Left lung (tissue), 10 donors: ENCODE results near the gene FAM171A2. TPM values are rescaled to one million over a fixed set of nuclear protein-coding genes. Genes with fewer than 3 reads are reported as not detected.

Source experiments
- ATAC-seq: fragments of 200-7000 bp; cut with Tn5 transposase; one replicate; pipeline ENCODE4 v1.9.1; 2020; ENCODE audit warnings: moderate library complexity
- DNase-seq, 4 donors: peaks; one replicate each; pipeline ENCODE4 v3.0.0-alpha.2; 2013 to 2020
- H3K27ac ChIP-seq, 2 donors: fragments of 200-600 bp; sonication (generic) in 1 of 2; one replicate each; pipeline versions ENCODE4 v1.5.0 to v1.8.0; 2020 to 2021
- H3K27me3 ChIP-seq, 2 donors: fragments of 200-600 bp; sonication (generic) in 1 of 2; one replicate each; pipeline versions ENCODE4 v1.5.0 to v1.8.0; 2020 to 2021
- H3K36me3 ChIP-seq, 2 donors: fragments of 200-600 bp; sonication (generic) in 1 of 2; one replicate each; pipeline versions ENCODE4 v1.5.0 to v1.8.0; 2020 to 2021
- H3K4me1 ChIP-seq, 2 donors: fragments of 200-600 bp; one replicate each; pipeline ENCODE4 v1.8.0; 2021
- H3K4me3 ChIP-seq, 2 donors: fragments of 200-600 bp; sonication (generic) in 1 of 2; one replicate each; pipeline versions ENCODE4 v1.5.0 to v1.8.0; 2020 to 2021; ENCODE audit warnings: mild to moderate bottlenecking in 1 of 2
- H3K9me3 ChIP-seq, 2 donors: fragments of 200-600 bp; sonication (generic) in 1 of 2; one replicate each; pipeline versions ENCODE4 v1.5.0 to v1.8.0; 2020 to 2021
- intact Hi-C, 2 donors: fragments of 100-400 bp; cut with DNase I; formaldehyde crosslinking; loops; one replicate each; pipeline versions ENCODE4 v1.11.2 to v1.14.2; 2022
- polyA plus RNA-seq, 6 donors: library from polyadenylated mRNA; unstranded; fragments of 120-200 nt; gene quantifications; one replicate each; pipeline ENCODE4 v1.2.1, GENCODE V29; 2013; ENCODE audit not compliant: insufficient read length in 6 of 6
- total RNA-seq, 2 donors: library from RNA; stranded (reverse); fragmentation: NEBNext Ultra II Directional; extraction: Animal tissue kit (Norgen Biotek cat#: 25700); gene quantifications; one replicate each; pipeline ENCODE4 v1.2.1, GENCODE V29; 2021
- TF ChIP-seq, protein P1 (sequence below), 2 donors: fragments of 200-600 bp; sonication (generic) in 1 of 2; IDR thresholded peaks; one replicate each; pipeline versions ENCODE4 v1.5.0 to v1.8.0; 2021; ENCODE audit warnings: antibody characterized with exemption in 2 of 2
- donor health status: DM: no; HTN: yes; CAD: no.
- donor health status: DM: no; HTN: no; CAD: no.

The FAM171A2 gene
- total and polyA plus RNA-seq, 8 donors, result 1.4 to 34.0 (median 29.4) TPM

DNA sequence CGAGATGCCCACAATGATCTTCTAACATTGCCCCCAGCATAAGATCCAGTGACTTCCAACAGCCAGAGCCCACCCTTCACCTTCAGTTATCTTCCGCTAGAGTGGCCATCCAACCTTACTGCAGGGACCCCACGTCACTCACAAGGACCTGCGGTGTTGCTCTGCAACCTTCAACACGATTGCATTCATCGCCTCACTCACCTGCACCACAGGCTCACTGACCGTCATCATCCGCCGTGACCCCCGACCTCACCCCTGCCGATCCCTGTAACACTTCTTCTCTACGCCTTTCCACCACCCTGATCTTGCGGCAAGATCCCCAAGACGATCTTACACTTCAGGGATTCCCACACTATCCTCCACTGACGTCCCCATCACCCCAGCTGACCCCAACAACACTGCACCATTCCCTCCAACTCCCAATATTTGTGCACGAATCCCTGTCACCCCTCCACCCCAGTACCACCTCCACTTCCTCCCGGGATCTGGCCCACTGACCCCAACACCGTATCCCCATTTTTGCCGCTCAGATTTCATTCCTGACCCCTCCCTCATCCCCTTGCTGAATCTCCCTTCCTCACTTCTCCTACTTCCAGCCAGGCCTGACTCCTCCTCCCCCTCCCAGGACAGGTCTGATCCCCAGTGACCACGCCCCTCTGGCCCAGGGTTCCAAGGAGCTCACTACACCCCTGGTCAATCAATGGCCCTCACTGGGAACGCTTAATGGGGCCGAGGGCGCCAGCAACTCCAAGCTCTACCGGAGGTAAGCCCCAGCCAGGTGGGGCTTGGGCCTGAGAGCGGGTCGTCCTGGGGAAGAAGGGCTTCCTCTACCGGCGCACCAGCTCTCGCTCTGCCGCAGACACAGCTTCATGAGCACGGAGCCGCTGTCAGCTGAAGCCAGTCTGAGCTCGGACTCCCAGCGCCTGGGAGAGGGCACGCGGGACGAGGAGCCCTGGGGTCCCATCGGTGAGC, 47.6 kb downstream of the FAM171A2 start:
- ATAC-seq (no peak), DNase-seq (no peak)
- Histone ChIP-seq H3K4me3 (no peak overlapping the region), H3K36me3 (peaks cover 0 to 28% of the 10 kb centered on the region in 2 donors), H3K27me3 (peaks cover 33 to 64% of the 10 kb centered on the region in 2 donors), H3K4me1 (peaks cover 3 to 17% of the 10 kb centered on the region in 2 donors), H3K9me3 (no peaks in the 10 kb centered on the region), H3K27ac (no peak overlapping the region)
- TF ChIP-seq, protein P1, sequence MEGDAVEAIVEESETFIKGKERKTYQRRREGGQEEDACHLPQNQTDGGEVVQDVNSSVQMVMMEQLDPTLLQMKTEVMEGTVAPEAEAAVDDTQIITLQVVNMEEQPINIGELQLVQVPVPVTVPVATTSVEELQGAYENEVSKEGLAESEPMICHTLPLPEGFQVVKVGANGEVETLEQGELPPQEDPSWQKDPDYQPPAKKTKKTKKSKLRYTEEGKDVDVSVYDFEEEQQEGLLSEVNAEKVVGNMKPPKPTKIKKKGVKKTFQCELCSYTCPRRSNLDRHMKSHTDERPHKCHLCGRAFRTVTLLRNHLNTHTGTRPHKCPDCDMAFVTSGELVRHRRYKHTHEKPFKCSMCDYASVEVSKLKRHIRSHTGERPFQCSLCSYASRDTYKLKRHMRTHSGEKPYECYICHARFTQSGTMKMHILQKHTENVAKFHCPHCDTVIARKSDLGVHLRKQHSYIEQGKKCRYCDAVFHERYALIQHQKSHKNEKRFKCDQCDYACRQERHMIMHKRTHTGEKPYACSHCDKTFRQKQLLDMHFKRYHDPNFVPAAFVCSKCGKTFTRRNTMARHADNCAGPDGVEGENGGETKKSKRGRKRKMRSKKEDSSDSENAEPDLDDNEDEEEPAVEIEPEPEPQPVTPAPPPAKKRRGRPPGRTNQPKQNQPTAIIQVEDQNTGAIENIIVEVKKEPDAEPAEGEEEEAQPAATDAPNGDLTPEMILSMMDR (IDR thresholded peaks at IDR 0.05), result no peak
- intact Hi-C loops, result no loop called here

DNA sequence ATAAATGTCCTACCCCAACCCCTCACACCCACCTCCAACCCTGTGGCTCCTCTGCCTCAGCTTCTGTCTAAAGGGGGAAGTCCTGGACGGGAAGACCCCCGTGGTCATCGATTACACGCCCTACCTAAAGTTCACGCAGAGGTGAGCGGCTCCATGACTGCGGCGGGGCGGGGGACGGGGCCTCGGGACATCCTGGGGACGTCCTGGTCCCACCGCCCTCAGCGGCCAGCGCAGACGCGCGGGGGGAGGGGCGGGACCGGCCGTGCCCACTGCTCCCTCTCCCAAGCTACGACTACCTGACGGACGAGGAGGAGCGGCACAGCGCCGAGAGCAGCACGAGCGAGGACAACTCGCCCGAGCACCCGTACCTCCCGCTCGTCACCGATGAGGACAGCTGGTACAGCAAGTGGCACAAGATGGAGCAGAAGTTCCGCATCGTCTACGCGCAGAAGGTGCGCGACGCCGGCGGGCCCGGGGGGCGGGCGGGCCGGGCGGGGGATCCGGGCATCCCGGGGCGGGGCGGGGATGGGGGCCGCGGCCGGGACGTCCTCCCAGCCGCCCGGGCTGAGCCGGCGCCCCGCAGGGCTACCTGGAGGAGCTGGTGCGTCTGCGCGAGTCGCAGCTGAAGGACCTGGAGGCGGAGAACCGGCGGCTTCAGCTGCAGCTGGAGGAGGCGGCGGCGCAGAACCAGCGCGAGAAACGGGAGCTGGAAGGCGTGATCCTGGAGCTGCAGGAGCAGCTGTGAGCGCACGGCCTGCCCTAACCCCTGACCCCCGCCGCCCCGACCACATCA, 48.6 kb downstream of the FAM171A2 start:
- intact Hi-C loops, result no loop called here
- Histone ChIP-seq H3K27me3 (peaks cover 33 to 64% of the 10 kb centered on the region in 2 donors), H3K36me3 (peaks cover 0 to 18% of the 10 kb centered on the region in 2 donors), H3K4me1 (peaks cover 3 to 17% of the 10 kb centered on the region in 2 donors), H3K27ac (no peak overlapping the region), H3K9me3 (no peaks in the 10 kb centered on the region), H3K4me3 (peak overlapping the region in 1 of 2 donors; percentile 18)
- ATAC-seq, result peak; percentile 67
- TF ChIP-seq, protein P1 (IDR thresholded peaks at IDR 0.05), result no peak
- peak in 2 of 4 donors; percentile 28 to 87 for DNase-seq

DNA sequence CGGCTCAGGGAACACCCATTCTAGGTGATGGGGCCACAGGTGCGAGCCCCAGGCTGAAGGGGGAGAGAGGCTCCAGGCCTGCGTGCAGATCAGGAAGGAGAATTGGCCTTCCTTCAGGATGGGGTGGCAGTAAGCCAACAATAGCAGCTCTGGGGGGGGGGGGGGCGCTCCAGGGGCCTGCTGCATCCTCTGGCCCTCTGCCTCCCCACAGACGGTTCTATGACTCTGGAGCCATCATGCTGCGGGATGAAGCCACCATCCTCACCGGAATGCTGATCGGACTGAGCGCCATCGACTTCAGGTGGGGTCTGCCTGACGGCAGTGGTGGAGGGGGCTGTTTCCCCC, 49.2 kb downstream of the FAM171A2 start:
- peaks cover 0 to 12% of the 10 kb centered on the region in 2 donors for H3K36me3 ChIP-seq
- peaks cover 33 to 70% of the 10 kb centered on the region in 2 donors for H3K27me3 ChIP-seq
- no peak for ATAC-seq
- no peak for DNase-seq
- no peaks in the 10 kb centered on the region for H3K9me3 ChIP-seq
- TF ChIP-seq, protein P1 (IDR thresholded peaks at IDR 0.05), result no peak
- H3K4me1 ChIP-seq, result peaks cover 3 to 17% of the 10 kb centered on the region in 2 donors
- H3K27ac ChIP-seq, result no peak overlapping the region
- no peak overlapping the region for H3K4me3 ChIP-seq
- intact Hi-C loops, result no loop called here

DNA sequence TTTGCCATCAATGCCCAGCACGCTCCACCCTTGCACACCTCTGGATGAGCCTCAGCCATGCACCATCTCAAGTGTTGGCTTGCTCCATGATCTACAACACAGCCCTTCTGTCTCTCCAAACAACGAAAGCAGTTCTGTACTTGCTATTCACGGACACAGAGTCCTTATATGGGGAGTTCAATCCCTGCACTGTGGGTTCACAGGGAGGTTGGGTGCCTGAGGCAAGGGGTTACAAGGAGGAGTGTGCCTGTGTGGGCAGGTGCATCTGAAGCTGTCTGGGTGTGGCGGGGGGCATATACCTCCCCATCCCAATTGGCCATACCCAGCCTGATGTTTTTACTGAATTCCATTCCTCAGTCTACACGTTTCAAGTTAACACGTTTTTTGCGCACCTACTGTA, 49.6 kb downstream of the FAM171A2 start:
- H3K27me3 ChIP-seq, result peaks cover 33 to 75% of the 10 kb centered on the region in 2 donors

More for the DNA sequence above, 49.6 kb downstream of the FAM171A2 start:
- Histone ChIP-seq H3K9me3 (no peaks in the 10 kb centered on the region), H3K36me3 (peaks cover 0 to 8% of the 10 kb centered on the region in 2 donors), H3K4me3 (no peak overlapping the region), H3K27ac (no peak overlapping the region), H3K4me1 (peaks cover 3 to 18% of the 10 kb centered on the region in 2 donors)
- no peak for DNase-seq
- TF ChIP-seq, protein P1 (IDR thresholded peaks at IDR 0.05), result no peak
- ATAC-seq, result no peak
- intact Hi-C loops, result no loop called here
